ENCODE measurements around the gene HID1.

GRCh38 chr17:74917430-74917829, 55.1 kb downstream of the HID1 start:
- TF ChIP-seq JUND (IDR thresholded peaks at IDR 0.05) (no peak), TCF7L2 (IDR thresholded peaks at IDR 0.05; ENCODE audit: borderline replicate concordance, extremely low read depth, insufficient read depth, insufficient read length) (no peak)
